ENCODE measurements around the gene GJB1.
"Not testable (repeated sequence)": the region's sequence is repeated elsewhere in the genome, so short reads cannot be mapped to it uniquely, and the experiment has no call there.

Gene GJB1

DNA sequence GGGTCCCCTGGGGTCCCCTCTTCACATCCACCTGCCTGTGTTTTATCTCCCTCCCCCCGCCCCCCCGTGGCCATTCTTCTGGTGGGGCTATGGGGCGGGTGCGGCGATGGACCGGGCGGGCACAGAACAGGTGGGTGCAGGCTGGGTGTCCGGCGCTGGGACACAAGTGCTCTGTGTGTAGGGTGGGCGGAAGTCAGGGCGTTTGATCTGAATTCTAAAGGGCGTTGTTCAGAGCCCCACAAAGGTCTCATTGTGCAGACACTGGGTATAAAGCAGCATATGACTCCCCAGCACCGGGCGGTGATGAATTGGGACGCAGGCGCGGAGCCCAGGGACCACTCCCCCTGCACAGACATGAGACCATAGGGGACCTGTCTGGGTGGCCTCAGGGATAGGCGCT is at the start of gene GJB1:
GJB1 (plus strand) TSS at position 296 of the 400 bp plus-strand sequence. CDS start 484 bp downstream, outside the sequence.
- no peak for DNase-seq (ENCODE audit: low spot score)

DNA sequence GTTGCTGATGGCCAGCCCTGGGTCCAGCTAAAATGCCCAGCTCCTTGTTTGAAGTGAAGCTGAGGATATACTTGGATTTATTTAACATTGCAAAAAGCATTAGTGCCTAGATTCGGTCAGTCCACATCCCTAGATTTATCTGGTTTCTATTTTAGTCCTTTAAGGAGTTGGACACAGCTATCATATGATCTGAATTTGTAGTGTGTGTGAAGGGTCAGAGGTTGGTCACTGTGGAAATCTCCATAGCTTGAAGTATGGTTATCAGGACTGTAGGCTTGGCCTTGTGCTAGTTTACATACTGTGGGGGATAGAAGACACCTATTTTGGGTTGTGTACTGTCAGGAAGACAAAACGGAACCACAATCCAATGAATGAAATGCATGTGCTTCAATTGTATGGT is 49.6 kb upstream of the GJB1 start:
- no peak for DNase-seq (ENCODE audit: low spot score)

DNA sequence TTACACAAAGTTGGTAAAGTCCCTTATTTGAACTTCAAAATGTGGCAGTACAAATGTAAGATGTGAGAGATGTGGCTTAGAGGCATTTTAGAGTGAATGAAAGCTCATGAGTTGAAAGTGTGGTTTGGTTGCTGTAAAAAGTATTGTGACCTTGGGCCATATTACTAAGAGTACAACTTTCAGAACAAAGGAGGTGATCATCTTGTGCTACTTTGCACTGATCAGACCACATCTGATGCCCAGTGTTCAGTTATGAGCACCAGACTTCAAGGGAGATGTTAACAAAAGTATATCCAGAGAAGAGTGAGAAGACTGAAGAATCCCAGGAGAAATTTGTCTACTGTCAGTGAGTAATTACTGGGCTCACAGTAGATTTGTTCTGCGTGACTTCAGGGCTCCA is 48.2 kb upstream of the GJB1 start:
- DNase-seq (ENCODE audit: low spot score), result no peak

DNA sequence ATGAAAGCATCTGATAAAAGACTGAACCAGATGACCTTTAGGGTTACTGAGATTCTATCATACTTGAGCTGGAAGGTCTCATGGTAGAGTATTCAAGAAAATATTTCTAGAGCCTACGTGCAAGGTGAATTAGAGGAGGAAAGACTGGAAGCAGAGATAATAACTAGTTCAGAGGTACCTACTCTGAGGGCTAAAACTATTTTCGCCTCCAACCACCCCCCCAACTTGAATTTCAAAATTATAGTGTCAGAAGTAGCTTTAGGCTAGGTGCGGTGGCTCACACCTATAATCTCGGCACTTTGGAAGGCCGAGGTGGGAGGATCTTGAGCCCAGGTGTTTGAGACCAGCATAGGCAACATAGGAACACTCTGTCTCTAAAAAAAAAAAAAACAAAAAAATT is 47.5 kb upstream of the GJB1 start:
- no peak for DNase-seq (ENCODE audit: low spot score)

DNA sequence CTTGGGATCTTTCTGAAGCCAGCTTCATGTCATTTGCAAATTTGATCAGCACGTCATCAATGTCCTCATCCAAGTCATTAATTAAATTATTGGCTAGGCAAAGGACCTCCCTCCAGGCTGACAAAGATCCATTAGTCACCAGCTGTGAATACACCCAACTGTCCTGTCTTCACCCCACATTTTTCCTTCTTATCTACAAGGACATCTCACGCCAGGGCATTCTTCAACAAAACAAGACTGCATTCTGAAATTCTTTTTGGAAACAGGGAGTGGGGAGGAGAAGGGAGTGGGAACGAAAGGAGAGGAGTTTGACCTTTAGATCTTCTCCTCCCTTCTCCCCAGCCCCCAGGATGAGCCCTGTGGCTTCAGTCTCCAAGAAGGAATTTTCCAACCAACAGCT is 45.7 kb upstream of the GJB1 start:
- no peak for DNase-seq (ENCODE audit: low spot score)

DNA sequence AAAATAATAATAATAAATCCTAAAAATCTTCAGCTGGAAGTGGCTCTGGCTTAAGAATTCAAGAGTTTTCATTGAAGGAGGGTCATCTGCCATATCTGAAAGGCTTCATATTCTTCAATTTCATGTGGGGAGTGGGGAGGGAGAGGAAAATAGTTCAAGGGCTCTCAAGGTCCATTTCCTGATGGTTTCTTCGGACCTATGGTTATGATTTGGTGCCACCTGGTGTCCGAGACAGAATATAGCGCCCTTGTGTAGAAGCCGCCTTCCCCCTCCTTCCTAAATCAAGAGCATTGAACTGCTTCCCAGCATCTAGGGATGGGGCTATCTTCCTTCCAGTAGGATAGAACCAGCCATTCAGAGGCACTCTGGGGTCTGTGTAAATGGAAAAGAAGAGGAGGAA is 44.1 kb upstream of the GJB1 start:
- DNase-seq (ENCODE audit: low spot score), result peak; percentile 57

DNA sequence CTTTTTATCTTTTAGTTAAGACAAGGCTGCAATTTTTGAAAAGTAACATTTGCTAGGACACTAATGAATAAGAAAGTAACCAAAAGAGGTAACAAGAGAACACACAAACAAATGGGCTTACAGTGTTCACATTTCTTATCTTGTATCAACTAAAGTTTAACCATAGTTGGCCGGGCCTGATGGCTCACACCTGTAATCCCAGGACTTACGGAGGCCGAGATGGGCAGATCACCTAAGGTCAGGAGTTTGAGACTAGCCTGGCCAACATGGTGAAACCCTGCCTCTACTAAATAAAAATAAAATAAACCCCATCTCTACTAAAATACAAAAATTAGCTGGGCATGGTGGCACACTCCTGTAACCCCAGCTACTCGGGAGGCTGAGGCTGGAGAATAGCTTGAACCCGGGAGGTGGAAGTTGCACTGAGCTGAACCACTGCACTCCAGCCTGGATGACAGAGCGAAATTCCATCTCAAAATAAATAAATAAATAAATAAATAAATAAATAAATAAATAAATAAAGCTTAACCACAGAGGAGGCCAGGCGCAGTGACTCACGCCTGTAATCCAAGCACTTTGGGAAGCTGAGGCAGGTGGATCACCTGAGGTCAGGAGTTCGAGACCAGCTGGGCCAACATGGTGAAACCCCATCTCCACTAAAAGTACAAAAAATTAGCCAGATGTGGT is 42.3 kb upstream of the GJB1 start:
- not testable (repeated sequence) for DNase-seq (ENCODE audit: low spot score)

DNA sequence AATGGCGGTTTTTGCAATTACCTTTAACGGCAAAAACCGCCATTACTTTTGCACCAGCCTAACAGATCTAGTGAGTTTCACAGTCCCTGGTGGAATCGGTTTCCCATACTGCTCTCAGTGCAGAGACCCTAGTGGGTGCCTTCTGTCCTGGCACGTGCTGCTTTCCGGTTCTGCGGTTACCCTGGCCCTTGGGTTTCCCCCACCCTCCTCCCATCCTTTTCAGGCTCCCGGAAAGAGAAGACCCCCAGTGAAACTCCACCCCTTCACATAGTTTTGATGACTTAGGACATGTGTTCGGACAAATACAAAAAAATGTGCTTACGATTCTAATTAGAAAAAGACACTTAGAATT is 41.5 kb upstream of the GJB1 start:
- peak; percentile 43 for DNase-seq (ENCODE audit: low spot score)

DNA sequence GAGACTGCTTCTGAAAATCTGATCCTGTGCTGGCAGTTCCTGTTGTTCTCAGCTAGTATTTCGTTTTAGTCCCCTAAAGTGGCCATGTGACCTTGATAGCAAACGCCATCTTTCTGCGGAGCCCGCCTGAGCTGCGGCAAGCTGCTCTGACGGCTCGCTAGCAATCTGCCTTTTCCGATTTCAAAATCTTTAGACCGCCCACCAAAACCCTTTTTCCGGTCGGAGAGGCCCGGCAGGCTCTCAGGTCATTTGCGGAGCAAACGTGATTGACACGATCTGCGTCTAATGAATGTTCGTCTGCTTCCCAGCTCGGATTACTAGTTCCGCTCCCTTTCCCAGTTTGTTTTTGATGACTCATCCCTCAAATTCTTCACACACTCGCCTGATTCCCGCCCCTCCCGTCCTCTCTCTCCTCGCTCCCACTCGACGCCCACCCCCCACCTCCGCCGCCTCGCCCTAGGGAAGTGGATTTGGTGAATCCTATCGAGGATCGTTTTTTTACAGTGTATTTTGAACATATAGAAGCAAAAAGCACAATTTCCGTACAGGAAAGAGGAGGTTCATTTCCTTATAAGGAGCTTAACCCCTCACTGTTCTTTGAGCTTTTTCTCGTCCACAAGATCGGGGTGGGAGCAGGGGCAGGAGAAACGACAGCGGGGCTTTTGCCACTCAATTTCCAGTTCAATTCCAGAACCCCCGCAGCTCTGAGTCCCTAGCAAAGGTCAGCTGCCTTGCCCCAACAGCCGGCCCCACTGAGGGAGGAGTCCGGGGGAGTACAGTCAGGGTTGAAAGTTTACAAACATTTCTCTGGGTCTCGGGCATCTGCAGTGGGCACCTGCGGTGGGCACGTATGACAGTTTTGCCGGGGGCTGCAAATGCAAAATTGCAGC is 40.9 kb upstream of the GJB1 start:
- peak; percentile 89 for DNase-seq (ENCODE audit: low spot score)

DNA sequence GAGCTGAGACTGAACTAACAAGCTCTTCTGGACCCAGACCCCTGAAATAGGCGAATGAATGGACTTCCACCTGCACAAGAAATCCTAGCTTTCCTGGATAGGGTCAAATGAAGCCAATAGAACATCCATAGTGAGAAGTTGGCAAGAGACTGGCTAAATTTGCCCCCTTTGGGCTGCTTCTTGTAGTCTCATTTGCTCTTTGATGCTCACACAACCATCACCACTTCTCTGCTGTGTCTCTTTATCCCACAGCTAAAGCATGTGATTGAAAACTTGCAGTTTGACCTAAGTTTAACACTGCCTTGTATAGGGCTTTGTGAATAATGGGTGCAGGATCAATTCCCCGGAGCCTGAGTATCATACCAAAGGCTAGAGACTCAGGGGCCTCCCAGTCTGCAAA is 40.2 kb upstream of the GJB1 start:
- DNase-seq (ENCODE audit: low spot score), result no peak

DNA sequence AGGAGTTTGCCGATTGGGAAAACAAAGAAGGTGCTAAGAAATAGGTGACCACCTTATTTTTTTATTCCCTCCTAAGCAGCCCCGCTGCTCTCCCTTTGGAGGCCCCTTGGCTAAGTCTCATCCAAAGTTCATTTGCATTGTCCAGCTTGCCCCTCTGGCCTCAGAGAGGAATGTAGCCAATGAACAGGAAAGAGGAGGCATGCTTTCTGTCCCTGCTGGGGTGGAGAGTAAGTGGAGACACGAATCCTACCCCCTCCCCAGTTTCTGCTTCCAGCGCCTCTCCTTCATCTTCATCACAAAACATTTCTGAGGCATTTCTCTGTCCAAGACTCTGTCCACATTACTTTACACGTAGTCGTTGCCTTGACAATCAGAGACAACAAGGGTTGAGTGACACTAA is 39.7 kb upstream of the GJB1 start:
- DNase-seq (ENCODE audit: low spot score), result no peak

DNA sequence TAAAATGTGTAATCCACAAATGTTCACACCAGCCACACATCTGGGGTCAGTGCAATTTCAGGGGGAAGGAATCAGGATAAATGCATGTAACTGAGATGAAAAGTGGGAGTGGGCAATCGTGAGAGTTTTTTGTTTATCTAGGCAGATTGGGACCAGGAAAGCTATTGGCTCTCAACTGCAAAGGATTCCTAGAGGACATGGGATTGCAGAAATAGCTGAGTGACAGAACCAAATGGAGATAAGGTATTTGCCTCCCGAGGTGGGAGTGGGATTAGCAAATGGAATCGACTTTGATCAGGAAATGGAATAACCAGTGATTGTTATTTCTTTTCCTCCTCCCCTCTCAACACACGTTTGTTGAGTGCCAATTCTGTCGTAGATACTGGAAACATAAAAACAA is 38.9 kb upstream of the GJB1 start:
- no peak for DNase-seq (ENCODE audit: low spot score)

DNA sequence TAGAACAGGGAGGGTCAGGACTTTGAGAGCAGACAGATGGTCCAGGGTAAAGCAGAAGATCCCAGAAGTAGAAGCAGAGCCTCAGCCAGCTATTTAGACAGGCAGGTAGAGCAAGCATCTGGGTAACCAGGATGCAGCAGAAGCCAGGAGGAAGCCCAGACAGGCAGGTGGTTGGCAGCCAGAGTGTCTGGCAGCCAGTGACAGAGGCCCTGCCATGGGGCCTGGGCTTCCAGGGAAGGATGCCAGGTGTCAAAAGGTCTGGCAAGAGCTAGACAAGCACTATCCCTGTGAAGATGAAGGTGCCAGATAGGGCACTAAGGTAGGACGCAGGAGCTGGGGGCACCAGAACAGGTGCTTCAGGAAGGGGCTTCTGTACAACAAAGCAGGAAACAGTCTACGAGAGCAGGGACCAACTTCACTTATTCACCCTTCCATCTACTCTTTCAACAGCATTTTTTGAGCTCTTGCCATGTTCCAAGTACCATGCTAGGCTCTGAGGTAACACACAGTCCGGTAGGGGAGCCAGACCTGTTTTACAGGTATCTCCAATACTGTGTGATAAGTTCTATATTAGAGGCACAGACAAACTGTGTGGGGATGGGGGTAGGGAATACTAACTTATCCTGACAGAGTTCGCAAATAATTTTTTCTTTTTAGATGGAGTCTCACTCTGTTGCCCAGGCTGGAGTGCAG is 38.1 kb upstream of the GJB1 start:
- DNase-seq (ENCODE audit: low spot score), result no peak

DNA sequence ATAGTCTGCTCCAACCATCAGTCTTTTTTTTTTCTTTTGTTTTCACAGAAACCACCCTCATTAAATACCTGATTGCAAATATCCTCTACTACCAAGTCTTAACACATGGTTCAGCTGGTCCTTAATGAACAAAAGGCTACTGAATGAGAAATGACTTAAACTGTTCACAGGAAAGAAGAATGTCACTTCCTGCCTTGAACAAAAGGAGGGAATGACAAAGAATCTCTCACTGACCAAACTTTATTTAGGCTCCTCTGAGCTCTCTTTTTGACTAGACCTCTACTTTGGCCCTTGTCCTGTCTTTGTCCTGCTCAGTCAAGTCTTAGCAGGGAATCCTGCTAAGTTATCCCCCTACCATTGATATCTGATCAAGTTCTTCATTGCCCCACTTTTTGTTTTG is 31.8 kb upstream of the GJB1 start:
- no peak for DNase-seq (ENCODE audit: low spot score)

DNA sequence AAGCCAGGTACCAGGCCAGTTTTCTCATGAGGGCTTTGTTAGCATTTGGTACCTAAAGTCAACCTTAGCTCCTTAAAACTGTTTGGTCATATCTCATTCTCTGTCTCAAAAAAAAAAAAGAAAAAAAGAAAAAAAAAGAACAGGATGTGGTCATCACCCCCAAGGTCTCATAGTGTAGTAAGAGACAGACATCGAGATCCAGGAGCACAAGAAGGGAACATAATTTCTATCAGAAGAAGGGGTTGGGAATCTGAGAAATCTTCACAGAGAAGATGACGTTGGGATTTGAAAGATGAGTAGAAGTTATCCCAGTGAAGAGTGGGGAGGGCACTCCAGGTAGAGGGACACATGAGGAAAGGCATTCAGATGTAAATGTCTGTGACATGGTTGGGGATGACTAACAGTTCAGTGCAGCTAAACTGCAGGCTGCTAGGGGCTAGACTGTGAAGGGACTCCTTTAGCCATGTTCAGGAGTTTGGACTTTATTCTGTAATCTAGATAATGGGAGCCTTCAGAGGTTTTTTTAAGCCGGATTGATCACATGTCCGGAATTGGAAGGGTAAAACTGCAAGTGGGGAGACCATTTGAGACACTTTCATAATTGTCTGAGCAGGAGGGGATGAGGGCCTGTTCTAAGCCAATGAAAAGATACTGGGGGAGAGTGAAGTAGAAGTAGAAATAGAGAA is 26.9 kb upstream of the GJB1 start:
- DNase-seq (ENCODE audit: low spot score), result peak; percentile 19

DNA sequence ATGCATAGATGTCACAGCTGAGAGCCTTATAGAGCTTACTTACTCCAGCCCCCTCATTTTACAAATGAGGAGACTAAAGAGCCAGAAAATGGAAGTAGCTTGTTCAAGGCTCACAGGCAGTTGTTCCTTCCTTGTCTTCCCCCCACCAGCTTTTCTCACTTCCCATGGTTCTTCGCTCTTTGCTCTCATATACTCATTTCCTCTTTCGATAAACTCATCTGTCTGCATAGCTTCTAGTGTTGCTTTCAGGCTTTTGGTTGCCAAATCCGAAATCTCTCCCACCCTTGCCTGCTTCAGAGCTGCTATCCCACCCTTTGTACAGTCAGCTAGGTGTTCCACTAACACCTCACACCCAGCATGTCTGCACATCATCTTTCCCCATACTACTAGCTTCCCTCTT is 25.0 kb upstream of the GJB1 start:
- DNase-seq (ENCODE audit: low spot score), result peak; percentile 37

DNA sequence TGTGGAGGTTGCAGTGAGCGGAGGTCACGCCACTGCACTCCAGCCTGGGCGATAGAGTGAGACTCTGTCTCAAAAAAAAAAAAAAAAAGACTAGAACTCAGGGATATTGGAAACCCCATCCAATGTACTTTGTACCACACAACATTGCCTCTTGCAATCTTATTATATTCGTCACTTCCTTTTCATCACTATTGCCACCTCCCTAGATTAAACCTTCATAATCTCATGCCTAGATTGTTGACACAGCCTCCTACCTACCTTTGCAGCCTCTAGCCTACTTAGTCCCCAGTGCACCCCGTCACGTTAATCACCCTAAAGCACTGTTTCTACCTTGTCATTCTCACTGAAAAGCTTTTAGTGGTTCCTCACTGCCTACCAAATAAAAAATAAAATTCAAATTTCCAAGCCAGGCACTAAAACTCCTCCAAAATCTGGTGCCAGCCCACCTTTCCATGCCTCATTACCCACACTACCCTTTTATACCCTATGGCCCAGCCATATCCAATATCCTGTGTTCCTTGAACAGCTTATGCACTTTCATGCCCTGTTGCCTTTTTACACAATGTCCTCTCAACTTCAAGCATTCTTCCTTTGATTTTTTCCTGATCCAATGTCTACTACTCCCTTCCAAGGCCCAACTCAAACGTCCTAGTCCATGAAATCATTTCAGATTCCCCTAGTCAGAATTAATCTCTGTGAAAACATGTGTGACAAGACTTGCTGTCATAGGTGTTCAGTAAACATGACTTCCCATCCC is 23.6 kb upstream of the GJB1 start:
- no peak for DNase-seq (ENCODE audit: low spot score)

DNA sequence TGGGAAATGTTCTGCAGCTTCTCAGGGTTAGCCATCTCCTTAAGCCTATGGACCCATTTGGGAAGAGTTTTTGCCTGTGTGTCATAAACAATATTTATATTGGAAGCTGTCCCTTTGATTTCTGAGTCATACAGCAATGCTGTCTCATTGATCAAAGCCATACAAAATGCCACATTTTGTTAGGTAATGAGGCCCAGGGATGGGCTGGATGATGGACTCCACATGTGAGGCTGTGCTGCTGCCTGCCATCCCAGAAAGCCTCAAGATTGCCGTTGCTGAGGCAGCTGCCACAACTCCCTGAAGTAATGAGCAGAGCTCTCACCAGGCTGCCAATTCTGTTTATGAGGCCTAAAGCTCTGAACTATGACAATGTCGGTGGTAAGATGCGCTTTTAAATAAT is 12.2 kb upstream of the GJB1 start:
- DNase-seq (ENCODE audit: low spot score), result no peak

DNA sequence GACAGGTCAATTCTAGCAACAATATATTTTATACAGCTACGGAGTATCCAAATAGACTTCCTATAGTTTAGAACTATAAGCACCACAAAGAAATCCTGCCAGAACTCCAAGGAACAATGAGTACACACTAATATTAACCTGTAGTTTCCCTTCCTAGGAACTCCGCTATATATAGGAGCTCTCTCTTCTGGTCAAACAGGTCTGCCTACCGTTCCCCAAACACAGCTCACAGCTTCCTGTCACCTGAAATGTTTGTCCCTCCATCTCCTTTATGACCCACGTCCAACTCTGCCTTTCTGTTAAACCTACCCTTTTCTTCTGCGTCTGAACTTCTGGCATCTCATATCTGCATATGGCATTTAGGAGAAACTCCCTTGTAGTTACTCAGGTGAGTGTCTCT is 10.5 kb upstream of the GJB1 start:
- no peak for DNase-seq (ENCODE audit: low spot score)

DNA sequence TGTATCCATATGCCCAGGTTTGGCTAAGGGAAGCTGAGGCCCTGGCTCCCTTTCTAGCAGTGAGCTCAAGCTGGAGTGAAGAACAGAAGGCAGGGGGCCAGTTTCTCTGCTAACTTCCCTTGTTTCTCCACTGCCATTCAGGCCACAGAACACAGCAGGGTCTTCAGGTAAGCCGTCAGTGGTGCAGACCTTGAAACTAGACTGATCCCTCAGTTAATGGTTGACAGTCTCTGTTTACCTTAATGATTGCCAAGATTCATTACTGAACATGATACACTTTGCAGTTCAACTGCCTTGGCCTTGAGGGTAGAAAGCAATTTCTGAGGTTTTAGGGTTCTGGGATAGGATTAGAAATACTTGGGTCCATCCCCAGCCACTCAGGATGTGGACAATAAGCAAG is 8.9 kb upstream of the GJB1 start:
- no peak for DNase-seq (ENCODE audit: low spot score)

DNA sequence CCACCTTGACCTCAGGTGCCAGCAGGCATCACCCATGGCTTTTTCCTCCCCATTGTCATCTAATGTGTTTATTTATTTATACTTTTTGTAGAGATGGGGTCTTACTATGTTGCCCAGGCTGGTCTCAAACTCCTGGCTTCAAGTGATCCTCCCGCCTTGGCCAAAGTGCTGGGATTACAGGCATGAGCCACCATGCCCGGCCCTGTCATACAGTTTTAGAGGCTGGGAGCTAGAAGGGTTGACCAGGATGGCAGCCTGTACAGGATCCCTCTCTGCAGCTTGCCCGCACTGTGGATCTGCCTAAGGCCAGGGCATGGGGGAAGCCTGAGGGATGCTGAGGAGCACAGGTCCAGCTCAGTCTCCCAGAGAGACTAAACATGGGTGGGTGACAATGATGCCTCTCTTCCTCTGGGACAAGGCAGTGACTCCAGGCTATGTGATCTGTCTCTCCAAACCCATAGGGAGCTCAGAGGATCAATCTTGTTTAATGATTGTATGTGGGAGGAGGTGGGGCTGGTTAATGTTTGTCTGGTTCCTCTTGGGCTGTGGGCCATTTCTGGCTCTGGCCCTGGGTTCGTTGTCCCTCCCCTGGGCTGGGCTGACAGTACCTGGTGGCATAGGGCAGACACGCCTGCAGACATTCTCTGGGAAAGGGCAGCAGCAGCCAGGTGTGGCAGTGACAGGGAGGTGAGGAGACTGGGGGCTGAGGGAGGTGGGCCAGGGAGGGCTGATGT is 8.3 kb upstream of the GJB1 start:
- no peak for DNase-seq (ENCODE audit: low spot score)
